Ramos (cell line): ENCODE results near the gene CASTOR2.
"Not testable (repeated sequence)": the region's sequence is repeated elsewhere in the genome, so short reads cannot be mapped to it uniquely, and the experiment has no call there.

Experiments
- in situ Hi-C: fragments of 300-500 bp; cut with MboI; formaldehyde crosslinking; loops from one replicate; pipeline ENCODE4 v1.14.3; 2022; ENCODE audit warnings: low sequenced_read_pairs; ENCODE audit not compliant: unreplicated experiment

CASTOR2 gene

GRCh38 chr7:75048435-75049379, 84.2 kb downstream of the CASTOR2 start:
- in situ Hi-C loops, result no loop called here

GRCh38 chr7:75049817-75050216, 85.3 kb downstream of the CASTOR2 start:
- in situ Hi-C loops, result no loop called here

- in situ Hi-C loops, result no loop called here
These were observed 86.0 kb downstream of the CASTOR2 start for GRCh38 chr7:75050501-75050900.

GRCh38 chr7:75054744-75055143, 90.2 kb downstream of the CASTOR2 start:
- in situ Hi-C loops, result no loop called here

- in situ Hi-C loops, result no loop called here
These were observed 90.7 kb downstream of the CASTOR2 start for GRCh38 chr7:75055155-75055554.

DNA sequence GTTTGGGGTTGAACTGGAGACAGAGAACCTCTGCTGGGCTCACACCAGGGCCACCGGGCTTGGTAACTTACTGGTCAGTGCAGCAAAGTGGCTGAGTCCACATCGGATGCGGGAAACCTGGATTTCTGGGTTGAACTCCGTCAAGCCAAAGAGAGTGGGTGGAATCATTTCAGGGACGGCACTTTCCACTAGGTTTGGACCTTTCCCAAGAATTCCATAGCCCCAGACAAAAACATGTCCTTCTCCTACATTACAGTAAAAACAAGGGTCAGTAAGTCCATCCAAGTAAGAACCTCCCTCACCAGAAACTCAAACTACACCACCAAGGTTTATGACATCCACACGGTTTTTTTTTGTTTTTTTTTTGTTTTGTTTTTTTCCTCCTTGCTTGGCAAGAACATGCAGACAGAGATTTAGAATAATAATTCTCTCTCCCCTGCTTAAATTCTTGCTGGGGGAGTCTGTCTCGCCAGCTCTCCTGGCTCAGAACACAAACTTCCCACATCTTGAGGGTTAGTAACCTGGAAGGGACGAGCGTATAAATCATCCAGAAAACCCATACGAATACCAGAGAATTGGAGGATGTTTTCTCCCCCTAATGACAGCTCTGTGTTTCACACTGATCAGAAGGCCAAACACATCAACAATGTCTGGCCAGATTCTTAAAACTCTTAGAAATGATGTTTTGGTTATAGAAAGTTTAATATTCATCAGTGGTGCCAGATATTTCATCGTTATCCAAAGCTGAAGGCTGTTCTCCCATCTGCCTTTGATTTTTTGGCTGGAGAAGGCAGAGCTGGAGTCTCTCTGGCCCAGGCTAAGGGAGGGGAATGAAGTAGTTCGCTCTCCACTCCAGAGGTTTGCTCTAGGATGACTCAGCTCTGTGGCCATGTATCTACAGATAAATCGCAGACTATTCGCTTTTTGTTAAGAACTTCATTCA, 91.6 kb downstream of the CASTOR2 start:
- in situ Hi-C loops, result no loop called here

DNA sequence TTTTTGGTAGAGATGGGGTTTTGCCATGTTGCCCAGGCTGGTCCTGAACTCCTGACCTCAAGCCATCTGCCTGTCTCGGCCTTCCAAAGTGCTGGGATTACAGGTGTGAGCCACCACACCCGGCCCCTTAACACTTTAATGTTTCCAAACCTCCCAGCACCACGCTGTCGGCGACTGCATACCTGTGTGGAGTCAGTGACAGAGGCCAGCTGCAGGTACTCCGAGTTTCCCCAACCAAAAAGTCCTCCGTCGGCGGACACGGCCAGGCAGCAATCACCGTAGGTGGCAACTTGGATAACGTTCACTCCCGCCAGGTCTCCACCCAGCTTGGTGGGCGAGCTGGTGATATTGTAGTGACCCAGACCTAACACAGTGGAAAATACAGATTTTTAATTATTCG, 93.9 kb downstream of the CASTOR2 start:
- in situ Hi-C loops, result no loop called here

- in situ Hi-C loops, result loop anchor here (10.0 kb wide), 1 partner anchor 711 kb away; the partner anchor contains the start of gene CCL26
These were observed 99.8 kb downstream of the CASTOR2 start for GRCh38 chr7:75064291-75064690.

- in situ Hi-C loops, result loop anchor here (10.0 kb wide), 1 partner anchor 710 kb away; the partner anchor contains the start of gene CCL26
These were observed 100.3 kb downstream of the CASTOR2 start for GRCh38 chr7:75064801-75065200.

DNA sequence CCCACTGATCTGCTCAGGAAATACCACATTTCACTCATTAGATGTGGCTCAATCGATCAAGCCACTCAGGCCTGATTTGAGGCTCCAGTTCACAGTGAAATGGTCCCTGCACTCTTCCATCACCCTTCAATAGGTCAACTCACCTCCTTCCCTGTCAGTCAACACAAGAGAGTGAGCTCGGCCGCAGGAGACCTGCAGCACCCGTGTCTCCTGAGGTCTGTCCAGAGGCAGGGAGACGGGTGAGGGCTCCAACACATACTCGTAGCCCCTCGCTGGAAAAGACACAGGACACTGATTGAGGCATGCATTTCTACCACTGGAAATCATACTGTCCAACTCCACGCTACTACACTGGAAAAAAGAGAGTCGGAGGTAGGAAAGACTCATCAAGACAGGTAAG, 102.0 kb downstream of the CASTOR2 start:
- in situ Hi-C loops, result loop anchor here (10.0 kb wide), 1 partner anchor 708 kb away; the partner anchor contains the start of gene CCL26

GRCh38 chr7:75072981-75073283, 108.4 kb downstream of the CASTOR2 start:
- in situ Hi-C loops, result no loop called here

DNA sequence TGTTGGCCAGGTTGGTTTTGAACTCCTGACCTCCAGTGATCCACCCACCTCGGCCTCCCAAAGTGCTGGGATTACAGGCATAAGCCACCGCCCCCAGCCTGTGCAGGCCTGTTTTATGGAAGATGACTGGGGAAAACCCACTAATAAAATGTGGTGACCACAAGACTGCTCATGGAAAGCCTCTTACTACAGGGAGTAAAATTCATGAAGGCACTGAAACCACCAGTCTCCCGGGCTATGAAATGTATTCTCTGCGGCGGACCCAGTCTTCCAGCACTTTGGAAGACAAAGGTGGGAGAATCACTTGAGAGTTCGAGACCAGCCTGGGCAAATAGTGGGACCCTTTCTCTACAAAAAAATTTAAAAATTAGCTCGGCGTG, 109.7 kb downstream of the CASTOR2 start:
- in situ Hi-C loops, result not testable (repeated sequence)
